Colonic mucosa (tissue), 4 donors: ENCODE results near the gene FAAP20. TPM values are rescaled to one million over a fixed set of nuclear protein-coding genes. Genes with fewer than 3 reads are reported as not detected.

Experiments used
- DNase-seq: peaks from one replicate; pipeline ENCODE4 v3.0.0-alpha.2; 2020
- H3K27ac ChIP-seq: fragments of 200-600 bp; one replicate; pipeline ENCODE4 v1.8.0; 2021
- H3K27me3 ChIP-seq: fragments of 200-600 bp; one replicate; pipeline ENCODE4 v1.8.0; 2021
- H3K36me3 ChIP-seq: fragments of 200-600 bp; one replicate; pipeline ENCODE4 v1.8.0; 2021
- H3K4me1 ChIP-seq: fragments of 200-600 bp; one replicate; pipeline ENCODE4 v1.8.0; 2021; ENCODE audit warnings: mild to moderate bottlenecking
- H3K4me3 ChIP-seq: fragments of 200-600 bp; one replicate; pipeline ENCODE4 v1.8.0; 2021
- H3K9ac ChIP-seq, 2 donors: one replicate each; pipeline ENCODE4 v1.7.0; 2013; ENCODE audit warnings: control low read depth in 2 of 2, low read depth in 2 of 2, low read length in 2 of 2
- H3K9me3 ChIP-seq: fragments of 200-600 bp; one replicate; pipeline ENCODE4 v1.8.0; 2021
- CTCF ChIP-seq: fragments of 200-600 bp; IDR thresholded peaks from one replicate; pipeline ENCODE4 v1.8.0; 2022; ENCODE audit warnings: antibody characterized with exemption, mild to moderate bottlenecking
- intact Hi-C: fragments of 100-400 bp; cut with DNase I; formaldehyde crosslinking; loops from one replicate; pipeline ENCODE4 v1.14.1; 2022
- total RNA-seq, 2 donors: library from RNA; stranded (reverse); fragmentation: NEBNext Ultra II Directional in 1 of 2; extraction: Animal tissue kit (Norgen Biotek cat#: 25700) in 1 of 2; gene quantifications; one replicate each; pipeline ENCODE4 v1.2.1, GENCODE V29; 2021
- donor health status: healthy.
- donor health status: DM: no; HTN: no; CAD: no.
- donor health status: DM: no; HTN: no; CAD: no.

FAAP20 gene
- total RNA-seq, 2 donors from 2014 or later = 29.9 to 53.7 TPM

- DNase-seq = no peak
- intact Hi-C loops = no loop called here
- H3K27ac ChIP-seq = no peak overlapping the region
- no peak for TF ChIP-seq CTCF
- no peaks in the 10 kb centered on the region for H3K9me3 ChIP-seq
- no peak overlapping the region for H3K9ac ChIP-seq
- no peaks in the 10 kb centered on the region for H3K4me1 ChIP-seq
- H3K27me3 ChIP-seq = no peaks in the 10 kb centered on the region
- no peaks in the 10 kb centered on the region for H3K36me3 ChIP-seq
- no peak overlapping the region for H3K4me3 ChIP-seq
Observed at GRCh38 chr1:2158272-2158671, 36.3 kb downstream of the FAAP20 start.

- H3K4me1 ChIP-seq = no peaks in the 10 kb centered on the region
- no peak for TF ChIP-seq CTCF
- no peak for DNase-seq
- no peaks in the 10 kb centered on the region for H3K36me3 ChIP-seq
- intact Hi-C loops = no loop called here
- no peaks in the 10 kb centered on the region for H3K27me3 ChIP-seq
- no peaks in the 10 kb centered on the region for H3K9me3 ChIP-seq
- H3K9ac ChIP-seq = no peak overlapping the region
- H3K27ac ChIP-seq = no peak overlapping the region
- no peak overlapping the region for H3K4me3 ChIP-seq
Observed at GRCh38 chr1:2157856-2158255, 36.7 kb downstream of the FAAP20 start.

GRCh38 chr1:2156866-2157265 lies 37.7 kb downstream of the FAAP20 start:
- no peak overlapping the region for H3K27ac ChIP-seq

GRCh38 chr1:2155788-2156187 lies 38.8 kb downstream of the FAAP20 start:
- H3K4me3 ChIP-seq = no peak overlapping the region
- no peak for DNase-seq
- H3K36me3 ChIP-seq = no peaks in the 10 kb centered on the region
- H3K27me3 ChIP-seq = no peaks in the 10 kb centered on the region
- H3K27ac ChIP-seq = no peak overlapping the region
- H3K4me1 ChIP-seq = no peaks in the 10 kb centered on the region
- no peaks in the 10 kb centered on the region for H3K9me3 ChIP-seq
- no peak for TF ChIP-seq CTCF
- intact Hi-C loops = no loop called here
- H3K9ac ChIP-seq = no peak overlapping the region

More at GRCh38 chr1:2156866-2157265, 37.7 kb downstream of the FAAP20 start:
- Histone ChIP-seq H3K36me3 (no peaks in the 10 kb centered on the region), H3K9me3 (no peaks in the 10 kb centered on the region), H3K27me3 (no peaks in the 10 kb centered on the region), H3K4me3 (no peak overlapping the region), H3K4me1 (no peaks in the 10 kb centered on the region), H3K9ac (no peak overlapping the region)
- intact Hi-C loops = no loop called here
- no peak for DNase-seq
- TF ChIP-seq CTCF = no peak

- no peak for TF ChIP-seq CTCF
- Histone ChIP-seq H3K4me1 (no peaks in the 10 kb centered on the region), H3K9ac (no peak overlapping the region), H3K4me3 (no peak overlapping the region), H3K36me3 (no peaks in the 10 kb centered on the region), H3K27ac (no peak overlapping the region), H3K9me3 (no peaks in the 10 kb centered on the region), H3K27me3 (no peaks in the 10 kb centered on the region)
- no peak for DNase-seq
- intact Hi-C loops = no loop called here
Observed at GRCh38 chr1:2155147-2155598, 39.4 kb downstream of the FAAP20 start.

- Histone ChIP-seq H3K4me3 (no peak overlapping the region), H3K9ac (no peak overlapping the region), H3K4me1 (no peaks in the 10 kb centered on the region), H3K9me3 (no peaks in the 10 kb centered on the region), H3K27me3 (no peaks in the 10 kb centered on the region), H3K36me3 (no peaks in the 10 kb centered on the region), H3K27ac (no peak overlapping the region)
- DNase-seq = no peak
- intact Hi-C loops = no loop called here
- no peak for TF ChIP-seq CTCF
Observed at GRCh38 chr1:2154022-2154421, 40.5 kb downstream of the FAAP20 start.
